ENCODE measurements around the gene TUFT1. TPM values are rescaled to one million over a fixed set of nuclear protein-coding genes. Genes with fewer than 3 reads are reported as not detected.

Gene TUFT1
- 1 to 10 TPM; 5.1 to 5.6 TPM for total RNA-seq

GRCh38 chr1:151540021-151540981, at the start of gene TUFT1:
TUFT1 (plus strand) TSS chr1:151540309; CDS start chr1:151540367, 58 bp downstream.
- ATAC-seq = peak; percentile 91 to 98
- Mint-ChIP-seq H3K27ac (peak within 1 kb of the TSS; percentile 81), H3K36me3 (peaks cover 0 to 4% of the 10 kb centered on the region in 2 donors), H3K9me3 (no peaks in the 10 kb centered on the region)
- DNase-seq (ENCODE audit: low spot score in 2 of 2) = peak; percentile 89 to 96

GRCh38 chr1:151491641-151492040, 48.5 kb upstream of the TUFT1 start:
- H3K27ac Mint-ChIP-seq = no peak overlapping the region
- no peaks in the 10 kb centered on the region for H3K9me3 Mint-ChIP-seq
- DNase-seq (ENCODE audit: low spot score in 2 of 2) = no peak
- H3K36me3 Mint-ChIP-seq = no peaks in the 10 kb centered on the region
- ATAC-seq = no peak

- Mint-ChIP-seq H3K27ac (no peak overlapping the region), H3K36me3 (no peaks in the 10 kb centered on the region), H3K9me3 (no peaks in the 10 kb centered on the region)
- DNase-seq (ENCODE audit: low spot score in 2 of 2) (no peak), ATAC-seq (no peak)
Measured at GRCh38 chr1:151492120-151492519, 48.0 kb upstream of the TUFT1 start.

GRCh38 chr1:151493042-151493441, 47.1 kb upstream of the TUFT1 start:
- DNase-seq (ENCODE audit: low spot score in 2 of 2) (no peak), ATAC-seq (no peak)
- Mint-ChIP-seq H3K36me3 (no peaks in the 10 kb centered on the region), H3K27ac (peak overlapping the region in 1 of 2 donors; percentile 4), H3K9me3 (no peaks in the 10 kb centered on the region)

GRCh38 chr1:151494741-151495281, 45.3 kb upstream of the TUFT1 start:
- no peak for DNase-seq (ENCODE audit: low spot score in 2 of 2)
- H3K9me3 Mint-ChIP-seq = no peaks in the 10 kb centered on the region
- ATAC-seq = peak; percentile 86 to 92
- no peak overlapping the region for H3K27ac Mint-ChIP-seq
- no peaks in the 10 kb centered on the region for H3K36me3 Mint-ChIP-seq

GRCh38 chr1:151495316-151495715, 44.8 kb upstream of the TUFT1 start:
- Mint-ChIP-seq H3K9me3 (no peaks in the 10 kb centered on the region), H3K36me3 (no peaks in the 10 kb centered on the region), H3K27ac (no peak overlapping the region)
- no peak for ATAC-seq
- DNase-seq (ENCODE audit: low spot score in 2 of 2) = no peak

- Mint-ChIP-seq H3K9me3 (no peaks in the 10 kb centered on the region), H3K27ac (no peak overlapping the region), H3K36me3 (no peaks in the 10 kb centered on the region)
- DNase-seq (ENCODE audit: low spot score in 2 of 2) = no peak
- no peak for ATAC-seq
Measured at GRCh38 chr1:151499365-151499764, 40.7 kb upstream of the TUFT1 start.

GRCh38 chr1:151499930-151500329, 40.2 kb upstream of the TUFT1 start:
- Mint-ChIP-seq H3K36me3 (no peaks in the 10 kb centered on the region), H3K9me3 (no peaks in the 10 kb centered on the region), H3K27ac (no peak overlapping the region)
- ATAC-seq = no peak
- no peak for DNase-seq (ENCODE audit: low spot score in 2 of 2)

GRCh38 chr1:151501474-151501873, 38.6 kb upstream of the TUFT1 start:
- DNase-seq (ENCODE audit: low spot score in 2 of 2) = no peak
- Mint-ChIP-seq H3K36me3 (no peaks in the 10 kb centered on the region), H3K27ac (no peak overlapping the region), H3K9me3 (no peaks in the 10 kb centered on the region)
- no peak for ATAC-seq

GRCh38 chr1:151502035-151502700, 37.9 kb upstream of the TUFT1 start:
- DNase-seq (ENCODE audit: low spot score in 2 of 2) (no peak), ATAC-seq (no peak)
- Mint-ChIP-seq H3K9me3 (no peaks in the 10 kb centered on the region), H3K36me3 (no peaks in the 10 kb centered on the region), H3K27ac (no peak overlapping the region)

- H3K36me3 Mint-ChIP-seq = no peaks in the 10 kb centered on the region
- no peak overlapping the region for H3K27ac Mint-ChIP-seq
- H3K9me3 Mint-ChIP-seq = no peaks in the 10 kb centered on the region
- DNase-seq (ENCODE audit: low spot score in 2 of 2) (no peak), ATAC-seq (peak in 1 of 2 donors; percentile 79)
Measured at GRCh38 chr1:151502859-151503780, 37.0 kb upstream of the TUFT1 start.

- ATAC-seq = no peak
- Mint-ChIP-seq H3K36me3 (no peaks in the 10 kb centered on the region), H3K9me3 (no peaks in the 10 kb centered on the region), H3K27ac (no peak overlapping the region)
- no peak for DNase-seq (ENCODE audit: low spot score in 2 of 2)
Measured at GRCh38 chr1:151504252-151504651, 35.9 kb upstream of the TUFT1 start.

GRCh38 chr1:151504759-151505158, 35.4 kb upstream of the TUFT1 start:
- Mint-ChIP-seq H3K36me3 (no peaks in the 10 kb centered on the region), H3K27ac (no peak overlapping the region), H3K9me3 (no peaks in the 10 kb centered on the region)
- DNase-seq (ENCODE audit: low spot score in 2 of 2) (no peak), ATAC-seq (no peak)

GRCh38 chr1:151508833-151509232, 31.3 kb upstream of the TUFT1 start:
- no peaks in the 10 kb centered on the region for H3K36me3 Mint-ChIP-seq
- ATAC-seq (no peak), DNase-seq (ENCODE audit: low spot score in 2 of 2) (no peak)
- no peaks in the 10 kb centered on the region for H3K9me3 Mint-ChIP-seq
- no peak overlapping the region for H3K27ac Mint-ChIP-seq

- Mint-ChIP-seq H3K36me3 (no peaks in the 10 kb centered on the region), H3K9me3 (no peaks in the 10 kb centered on the region), H3K27ac (no peak overlapping the region)
- DNase-seq (ENCODE audit: low spot score in 2 of 2) (no peak), ATAC-seq (no peak)
Measured at GRCh38 chr1:151509350-151510019, 30.6 kb upstream of the TUFT1 start.

GRCh38 chr1:151510020-151510405, 30.1 kb upstream of the TUFT1 start:
- Mint-ChIP-seq H3K27ac (no peak overlapping the region), H3K9me3 (no peaks in the 10 kb centered on the region), H3K36me3 (no peaks in the 10 kb centered on the region)
- DNase-seq (ENCODE audit: low spot score in 2 of 2) = no peak
- no peak for ATAC-seq

All from activated naive CD4-positive, alpha-beta T cell treated with anti-CD3 and anti-CD28 coated beads, Interleukin-2, amount 50 U/mL, for 72 hours (primary cell).